ENCODE results near the gene SF1. TPM values are rescaled to one million over a fixed set of nuclear protein-coding genes. Genes with fewer than 3 reads are reported as not detected.

The SF1 gene
- total and polyA plus RNA-seq, 2 donors (not counting 3 experiments of a cell fraction or from before 2014, with no cell fraction given) = 95.0 to 342 TPM

DNA sequence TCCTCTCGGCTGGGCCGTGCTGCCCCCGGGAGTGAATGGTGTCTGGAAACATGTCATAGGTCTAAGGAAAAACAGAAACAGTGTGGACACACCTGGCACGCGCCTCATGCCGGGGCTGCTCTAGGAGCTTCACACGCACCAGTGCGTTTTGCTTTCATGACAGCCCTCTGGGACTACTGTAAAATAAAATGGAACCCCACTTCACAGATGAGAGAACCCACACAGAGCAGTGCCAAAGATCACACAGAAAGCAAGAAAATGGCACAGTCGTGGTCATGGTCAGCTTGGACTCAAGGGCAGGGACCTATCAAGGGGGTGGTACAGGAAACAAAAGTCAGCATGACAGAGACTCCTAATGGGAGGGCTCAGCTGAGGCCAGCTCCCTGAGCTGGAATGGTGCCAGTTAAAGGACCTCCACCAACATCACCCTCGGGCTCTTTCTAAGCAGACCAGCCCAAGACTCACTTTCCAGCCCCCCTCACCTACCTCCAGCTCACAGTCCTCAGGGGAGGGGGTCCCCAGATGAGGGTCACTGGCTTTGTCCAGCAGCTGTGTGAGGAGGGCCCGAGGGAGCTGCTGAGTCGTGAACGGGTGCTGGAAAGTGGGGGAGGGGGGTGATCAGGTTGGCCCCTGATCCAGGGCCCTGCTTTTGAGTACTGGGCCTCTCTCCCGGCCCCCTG, 21.4 kb upstream of the SF1 start:
- peaks cover 36% of the 10 kb centered on the region for H3K4me1 ChIP-seq (ENCODE audit: control insufficient read depth, extremely low read depth, insufficient read depth, low read length)
- H3K4me2 ChIP-seq (ENCODE audit: insufficient read depth, low read length) = no peak overlapping the region
- no peaks in the 10 kb centered on the region for H3K27me3 ChIP-seq (ENCODE audit: control insufficient read depth in 2 of 2, insufficient read depth in 2 of 2, low read length in 2 of 2)
- H2AFZ ChIP-seq (ENCODE audit: low read depth, low read length) = no peak overlapping the region
- no peak overlapping the region for H3K9ac ChIP-seq (replicated peaks; ENCODE audit: extremely low read depth, insufficient read depth, low read length)
- peaks cover 5% of the 10 kb centered on the region for H3K79me2 ChIP-seq (ENCODE audit: control insufficient read depth, insufficient read depth, low read length)
- dilution Hi-C loops (cut with MboI; ENCODE audit: extremely low pct_ligation_motif_present, low sequenced_read_pairs) (no loop called here), intact Hi-C loops (cut with micrococcal nuclease) (loop anchor here (2.0 kb wide), 1 partner anchor 13 kb away; no protein-coding TSS in a partner anchor)
- no peak overlapping the region for H3K27ac ChIP-seq (ENCODE audit: insufficient read depth, low read depth, low read length)
- TF ChIP-seq EZH2 (IDR thresholded peaks at IDR 0.05; ENCODE audit: borderline replicate concordance, low read depth, low read length, severe bottlenecking) (no peak), JUN (IDR thresholded peaks at IDR 0.05; ENCODE audit: borderline replicate concordance, insufficient read depth, insufficient read length, low read depth) (no peak), POLR2AphosphoS5 (IDR thresholded peaks at IDR 0.05; ENCODE audit: insufficient read depth, low read depth, low read length) (no peak), GATA2 (IDR thresholded peaks at IDR 0.05; ENCODE audit: insufficient read depth, insufficient read length, low read depth, low read length) (no peak), POLR2A (IDR thresholded peaks at IDR 0.05; ENCODE audit: low read depth, low read length) (no peak)
- TF ChIP-seq, protein P1, sequence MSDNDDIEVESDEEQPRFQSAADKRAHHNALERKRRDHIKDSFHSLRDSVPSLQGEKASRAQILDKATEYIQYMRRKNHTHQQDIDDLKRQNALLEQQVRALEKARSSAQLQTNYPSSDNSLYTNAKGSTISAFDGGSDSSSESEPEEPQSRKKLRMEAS (IDR thresholded peaks at IDR 0.05; ENCODE audit: insufficient read depth, insufficient read length) = no peak
- TF ChIP-seq, protein P2, sequence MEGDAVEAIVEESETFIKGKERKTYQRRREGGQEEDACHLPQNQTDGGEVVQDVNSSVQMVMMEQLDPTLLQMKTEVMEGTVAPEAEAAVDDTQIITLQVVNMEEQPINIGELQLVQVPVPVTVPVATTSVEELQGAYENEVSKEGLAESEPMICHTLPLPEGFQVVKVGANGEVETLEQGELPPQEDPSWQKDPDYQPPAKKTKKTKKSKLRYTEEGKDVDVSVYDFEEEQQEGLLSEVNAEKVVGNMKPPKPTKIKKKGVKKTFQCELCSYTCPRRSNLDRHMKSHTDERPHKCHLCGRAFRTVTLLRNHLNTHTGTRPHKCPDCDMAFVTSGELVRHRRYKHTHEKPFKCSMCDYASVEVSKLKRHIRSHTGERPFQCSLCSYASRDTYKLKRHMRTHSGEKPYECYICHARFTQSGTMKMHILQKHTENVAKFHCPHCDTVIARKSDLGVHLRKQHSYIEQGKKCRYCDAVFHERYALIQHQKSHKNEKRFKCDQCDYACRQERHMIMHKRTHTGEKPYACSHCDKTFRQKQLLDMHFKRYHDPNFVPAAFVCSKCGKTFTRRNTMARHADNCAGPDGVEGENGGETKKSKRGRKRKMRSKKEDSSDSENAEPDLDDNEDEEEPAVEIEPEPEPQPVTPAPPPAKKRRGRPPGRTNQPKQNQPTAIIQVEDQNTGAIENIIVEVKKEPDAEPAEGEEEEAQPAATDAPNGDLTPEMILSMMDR (IDR thresholded peaks at IDR 0.05; ENCODE audit: extremely low read depth in 1 of 2, insufficient read depth in 1 of 2, low read depth in 1 of 2, low read length in 2 of 2) = no peak
- BruUV-seq (replicated peaks) = no TSS peak
- peak; percentile 39 for DNase-seq (ENCODE audit: low read depth, low spot score)
- FAIRE-seq = peak; percentile 82
- CTCF ChIA-PET = interaction anchor here (0.6 to 3.6 kb wide), 10 partner anchors 12 to 499 kb away, joined by 3 to 32 read pairs (median 4); partner anchors contain the start of genes CDC42BPG and SF1
- H3K9me3 ChIP-seq (replicated peaks; ENCODE audit: control insufficient read depth, insufficient read depth, low read length) = no peaks in the 10 kb centered on the region
- H3K36me3 ChIP-seq (ENCODE audit: control insufficient read depth in 2 of 2, extremely low read depth in 1 of 2, insufficient read depth in 2 of 2, low read length in 2 of 2) = peaks cover 2 to 15% of the 10 kb centered on the region in 2 experiments
- no peaks in the 10 kb centered on the region for H4K20me1 ChIP-seq (replicated peaks; ENCODE audit: control insufficient read depth, extremely low read depth, insufficient read depth, low read length)
- H3K9me1 ChIP-seq (replicated peaks; ENCODE audit: control insufficient read depth, extremely low read depth, insufficient read depth, low read length) = no peaks in the 10 kb centered on the region
- H3K4me3 ChIP-seq (replicated peaks in 1 of 3; ENCODE audit: insufficient read depth in 1 of 3, low read depth in 1 of 3, low read length in 3 of 3) = no peak overlapping the region
- POLR2A ChIA-PET = interaction anchor here (0.6 to 0.8 kb wide), 2 partner anchors 10 to 359 kb away, joined by 3 read pairs; no protein-coding TSS in a partner anchor

Measured in endothelial cell of umbilical vein (primary cell).